CD4-positive, alpha-beta T cell (primary cell): ENCODE results near the gene EHD4. TPM values are rescaled to one million over a fixed set of nuclear protein-coding genes. Genes with fewer than 3 reads are reported as not detected.

Experiments
- ATAC-seq: fragments of 200-7000 bp; cut with Tn5 transposase; one replicate; pipeline ENCODE4 v1.10.0; 2022; ENCODE audit warnings: mild to moderate bottlenecking; ENCODE audit not compliant: poor library complexity
- CTCF ChIA-PET: fragments of 350-600 bp; sonication (Branson Sonifier 250); formaldehyde crosslinking; loops from one replicate; lab custom pipeline; 2021; ENCODE audit warnings: antibody characterized with exemption, inconsistent platforms; lab: Charles Lee
- POLR2A ChIA-PET: fragments of 350-600 bp; sonication (Branson Sonifier 250); formaldehyde crosslinking; loops from one replicate; lab custom pipeline; 2021; ENCODE audit warnings: antibody characterized with exemption, inconsistent platforms; lab: Charles Lee
- DNase-seq, 14 experiments: peaks; one replicate each; pipeline ENCODE4 v3.0.0-alpha.2; 2013 to 2020; ENCODE audit warnings: mixed read lengths in 2 of 14
- H3K27ac ChIP-seq, 2 donors: one replicate each; pipeline versions ENCODE4 v1.5.1 to v1.7.0; 2013; ENCODE audit warnings: low read length in 2 of 2, low read depth in 1 of 2, mild to moderate bottlenecking in 1 of 2
- H3K27me3 ChIP-seq, 2 experiments: 1 replicate in 1 of 2; 2 replicates in 1 of 2; pipeline versions ENCODE4 v1.6.1 to v1.7.0; 2013; ENCODE audit warnings: low read length in 2 of 2, control low read depth in 1 of 2, mild to moderate bottlenecking in 1 of 2, moderate library complexity in 1 of 2; ENCODE audit not compliant: insufficient read depth in 2 of 2, control insufficient read depth in 1 of 2
- H3K36me3 ChIP-seq: one replicate; pipeline ENCODE4 v1.6.1; 2013; ENCODE audit warnings: low read length, control low read depth; ENCODE audit not compliant: insufficient read depth
- H3K4me1 ChIP-seq: one replicate; pipeline ENCODE4 v1.6.1; 2013; ENCODE audit warnings: low read length, control low read depth; ENCODE audit not compliant: insufficient read depth
- H3K4me3 ChIP-seq: one replicate; pipeline ENCODE4 v1.5.1; 2013; ENCODE audit warnings: mild to moderate bottlenecking, low read length, moderate library complexity
- H3K9me3 ChIP-seq, 2 experiments: 1 replicate in 1 of 2; 2 replicates in 1 of 2; pipeline versions ENCODE4 v1.6.1 to v1.7.0; 2013; ENCODE audit warnings: low read length in 2 of 2, mild to moderate bottlenecking in 2 of 2, control low read depth in 1 of 2, moderate library complexity in 1 of 2; ENCODE audit not compliant: control insufficient read depth in 1 of 2, insufficient read depth in 1 of 2
- H3K27ac Mint-ChIP-seq: one replicate; pipeline ENCODE4 v1.8.0; 2020; ENCODE audit warnings: mixed read lengths
- H3K27me3 Mint-ChIP-seq: one replicate; pipeline ENCODE4 v1.8.0; 2021; ENCODE audit warnings: mixed read lengths
- H3K36me3 Mint-ChIP-seq: one replicate; pipeline ENCODE4 v1.8.0; 2021; ENCODE audit warnings: low read depth, mixed read lengths
- H3K4me1 Mint-ChIP-seq: one replicate; pipeline ENCODE4 v1.8.0; 2021; ENCODE audit warnings: low read depth, mixed read lengths
- H3K4me3 Mint-ChIP-seq: one replicate; pipeline ENCODE4 v1.8.0; 2020; ENCODE audit warnings: mild to moderate bottlenecking, mixed read lengths
- H3K9me3 Mint-ChIP-seq: one replicate; pipeline ENCODE4 v1.8.0; 2020; ENCODE audit warnings: mixed read lengths
- intact Hi-C, 2 experiments: fragments of 100-400 bp; cut with DNase I in 1 of 2; cut with micrococcal nuclease in 1 of 2; formaldehyde crosslinking; loops; one replicate each; pipeline versions ENCODE4 v1.15.1 to v1.9.0; 2023 to 2025; cut with DNase I, micrococcal nuclease
- total RNA-seq, 174 experiments: library from RNA in 2 of 174; stranded (reverse) in 2 of 174; gene quantifications; one replicate each; pipeline ENCODE4 v1.2.3 and lab custom pipeline; 2021 to 2026
- TF ChIP-seq, protein P1 (sequence below): fragments of 200-600 bp; IDR thresholded peaks from one replicate; pipeline ENCODE4 v1.8.0; 2022; ENCODE audit warnings: antibody characterized with exemption, mild to moderate bottlenecking

Gene EHD4
- total RNA-seq, 2 experiments from 2014 or later: 39.8 to 40.5 TPM

DNA sequence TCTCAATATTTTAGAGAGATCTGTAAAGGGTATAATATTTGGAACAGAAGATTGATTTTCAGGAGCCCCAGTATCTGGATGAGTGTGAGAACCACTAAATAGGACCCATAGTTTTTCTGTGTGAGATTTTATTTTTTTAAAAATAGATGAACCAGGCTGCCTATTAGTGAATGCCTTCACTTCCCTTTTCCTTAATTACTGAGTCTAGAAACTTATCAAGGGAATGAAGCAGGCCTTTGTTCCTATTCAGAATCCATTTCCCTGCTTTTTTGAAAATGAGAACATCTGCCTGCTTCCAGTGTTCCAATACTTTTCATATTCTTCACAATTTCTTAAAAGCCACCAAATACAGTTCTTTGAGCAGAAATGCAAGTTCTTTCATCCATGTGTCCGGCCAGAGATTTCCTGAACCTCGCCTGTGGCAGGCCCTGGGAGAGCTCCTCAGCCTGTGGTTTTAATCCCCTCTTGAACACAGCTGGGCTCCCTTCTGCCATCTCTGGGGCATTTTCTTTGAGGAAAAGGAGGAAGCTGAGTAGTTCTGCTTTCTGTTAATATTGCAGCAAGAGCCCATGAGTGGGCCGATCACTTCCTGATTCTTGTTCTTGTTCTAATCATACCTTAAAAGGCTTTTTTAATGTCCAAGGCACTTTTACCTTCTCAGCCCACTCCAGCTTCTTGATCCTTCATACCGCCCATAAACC lies 4.7 kb downstream of the EHD4 start:
- peaks cover 48% of the 10 kb centered on the region for H3K4me1 ChIP-seq
- no peak for ATAC-seq
- Mint-ChIP-seq H3K36me3 (peaks cover 11% of the 10 kb centered on the region), H3K4me1 (peaks cover 58% of the 10 kb centered on the region), H3K27ac (peak overlapping the region; percentile 34), H3K9me3 (no peaks in the 10 kb centered on the region), H3K4me3 (peak overlapping the region; percentile 42), H3K27me3 (no peaks in the 10 kb centered on the region)
- ChIA-PET POLR2A (interaction anchor here (1.4 to 9.3 kb wide), 2 partner anchors 25 to 31 kb away, joined by 4 to 209 read pairs; no protein-coding TSS in a partner anchor), CTCF (interaction anchor here (1.0 kb wide), 1 partner anchor 73 kb away, joined by 3 read pairs; no protein-coding TSS in a partner anchor)
- DNase-seq: peak in 3 of 14 experiments; percentile 18 to 58 (median 50)
- no peaks in the 10 kb centered on the region for H3K9me3 ChIP-seq
- no peak overlapping the region for H3K27ac ChIP-seq
- intact Hi-C loops: no loop called here
- H3K4me3 ChIP-seq: no peak overlapping the region
- H3K36me3 ChIP-seq: no peaks in the 10 kb centered on the region
- TF ChIP-seq, protein P1, sequence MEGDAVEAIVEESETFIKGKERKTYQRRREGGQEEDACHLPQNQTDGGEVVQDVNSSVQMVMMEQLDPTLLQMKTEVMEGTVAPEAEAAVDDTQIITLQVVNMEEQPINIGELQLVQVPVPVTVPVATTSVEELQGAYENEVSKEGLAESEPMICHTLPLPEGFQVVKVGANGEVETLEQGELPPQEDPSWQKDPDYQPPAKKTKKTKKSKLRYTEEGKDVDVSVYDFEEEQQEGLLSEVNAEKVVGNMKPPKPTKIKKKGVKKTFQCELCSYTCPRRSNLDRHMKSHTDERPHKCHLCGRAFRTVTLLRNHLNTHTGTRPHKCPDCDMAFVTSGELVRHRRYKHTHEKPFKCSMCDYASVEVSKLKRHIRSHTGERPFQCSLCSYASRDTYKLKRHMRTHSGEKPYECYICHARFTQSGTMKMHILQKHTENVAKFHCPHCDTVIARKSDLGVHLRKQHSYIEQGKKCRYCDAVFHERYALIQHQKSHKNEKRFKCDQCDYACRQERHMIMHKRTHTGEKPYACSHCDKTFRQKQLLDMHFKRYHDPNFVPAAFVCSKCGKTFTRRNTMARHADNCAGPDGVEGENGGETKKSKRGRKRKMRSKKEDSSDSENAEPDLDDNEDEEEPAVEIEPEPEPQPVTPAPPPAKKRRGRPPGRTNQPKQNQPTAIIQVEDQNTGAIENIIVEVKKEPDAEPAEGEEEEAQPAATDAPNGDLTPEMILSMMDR: no peak
- H3K27me3 ChIP-seq: no peaks in the 10 kb centered on the region

GRCh38 chr15:41966920-41967465 lies 5.4 kb downstream of the EHD4 start:
- H3K27me3 Mint-ChIP-seq: no peaks in the 10 kb centered on the region
- H3K27ac Mint-ChIP-seq: no peak overlapping the region
- ATAC-seq (no peak), DNase-seq (no peak)
- peaks cover 7% of the 10 kb centered on the region for H3K36me3 Mint-ChIP-seq
- intact Hi-C loops: no loop called here
- Histone ChIP-seq H3K36me3 (no peaks in the 10 kb centered on the region), H3K27ac (no peak overlapping the region), H3K4me1 (peaks cover 47% of the 10 kb centered on the region), H3K4me3 (no peak overlapping the region), H3K27me3 (no peaks in the 10 kb centered on the region), H3K9me3 (no peaks in the 10 kb centered on the region)
- H3K4me1 Mint-ChIP-seq: peaks cover 58% of the 10 kb centered on the region
- no peak overlapping the region for H3K4me3 Mint-ChIP-seq
- TF ChIP-seq, protein P1: no peak
- ChIA-PET POLR2A (interaction anchor here (1.4 to 9.3 kb wide), 2 partner anchors 24 to 30 kb away, joined by 4 to 209 read pairs; no protein-coding TSS in a partner anchor), CTCF (interaction anchor here (1.1 kb wide), 1 partner anchor 30 kb away, joined by 3 read pairs; no protein-coding TSS in a partner anchor)
- no peaks in the 10 kb centered on the region for H3K9me3 Mint-ChIP-seq

GRCh38 chr15:41966414-41966812 lies 5.9 kb downstream of the EHD4 start:
- ChIA-PET POLR2A (interaction anchor here (1.4 to 9.3 kb wide), 2 partner anchors 24 to 29 kb away, joined by 4 to 209 read pairs; no protein-coding TSS in a partner anchor), CTCF (interaction anchor here (1.1 kb wide), 1 partner anchor 30 kb away, joined by 3 read pairs; no protein-coding TSS in a partner anchor)
- ATAC-seq (no peak), DNase-seq (no peak)
- H3K4me3 ChIP-seq: no peak overlapping the region
- Mint-ChIP-seq H3K4me3 (no peak overlapping the region), H3K9me3 (no peaks in the 10 kb centered on the region), H3K27me3 (no peaks in the 10 kb centered on the region), H3K27ac (no peak overlapping the region), H3K4me1 (peaks cover 61% of the 10 kb centered on the region), H3K36me3 (peaks cover 3% of the 10 kb centered on the region)
- H3K27me3 ChIP-seq: no peaks in the 10 kb centered on the region
- no peak overlapping the region for H3K27ac ChIP-seq
- H3K36me3 ChIP-seq: no peaks in the 10 kb centered on the region
- H3K9me3 ChIP-seq: no peaks in the 10 kb centered on the region
- TF ChIP-seq, protein P1: no peak
- intact Hi-C loops: no loop called here
- H3K4me1 ChIP-seq: peaks cover 43% of the 10 kb centered on the region
